Mesothelial cell of epicardium (in vitro differentiated cells): Measurements from ENCODE around the gene ENOSF1. TPM values are rescaled to one million over a fixed set of nuclear protein-coding genes. Genes with fewer than 3 reads are reported as not detected.

Source experiments
- DNase-seq, 2 experiments: peaks; one replicate each; pipeline ENCODE4 v3.0.0; 2021; ENCODE audit warnings: low spot score in 2 of 2; ENCODE audit not compliant: unreplicated experiment in 2 of 2
- H3K27ac Mint-ChIP-seq: 2 replicates; pipeline ENCODE4 v1.8.0; 2021; ENCODE audit warnings: mixed read lengths
- H3K27me3 Mint-ChIP-seq: 2 replicates; pipeline ENCODE4 v1.8.0; 2021; ENCODE audit warnings: low read depth, mixed read lengths
- H3K36me3 Mint-ChIP-seq: 2 replicates; pipeline ENCODE4 v1.8.0; 2021; ENCODE audit warnings: mixed read lengths
- H3K4me1 Mint-ChIP-seq: 2 replicates; pipeline ENCODE4 v1.8.0; 2021; ENCODE audit warnings: mixed read lengths
- H3K4me3 Mint-ChIP-seq: 2 replicates; pipeline ENCODE4 v1.8.0; 2021; ENCODE audit warnings: mild to moderate bottlenecking, moderate library complexity, mixed read lengths
- H3K9me3 Mint-ChIP-seq: 2 replicates; pipeline ENCODE4 v1.8.0; 2021; ENCODE audit warnings: mixed read lengths
- total RNA-seq: library from RNA; stranded (reverse); gene quantifications from 3 replicates; pipeline ENCODE4 v1.2.1, GENCODE V29; 2021
- TF ChIP-seq, protein P1 (sequence below): fragments of 200-600 bp; sonication (generic); IDR thresholded peaks from one replicate; pipeline ENCODE4 v1.5.0; 2021; ENCODE audit warnings: antibody characterized with exemption; ENCODE audit not compliant: unreplicated experiment

The ENOSF1 gene
- total RNA-seq, 1 donor from 2014 or later, result 77.1 TPM

DNA sequence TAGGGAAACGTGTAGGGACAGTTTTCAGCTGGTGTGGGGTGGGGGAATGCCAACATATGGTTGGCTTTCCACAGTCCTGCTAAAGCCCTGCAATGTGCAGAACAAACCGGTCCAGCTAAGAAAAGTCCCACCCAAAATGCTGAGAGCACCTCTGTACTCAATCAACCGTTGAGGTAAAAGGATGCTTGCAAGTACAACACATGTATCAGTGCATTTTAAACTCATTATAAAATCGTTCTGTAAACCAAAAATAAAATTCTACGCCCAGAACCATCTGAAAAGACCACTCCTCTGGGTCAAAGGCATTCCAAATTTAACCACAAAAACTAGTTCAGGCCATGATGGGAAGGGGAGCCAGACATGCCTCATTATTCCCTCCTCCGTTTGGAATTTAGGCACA lies 57.0 kb downstream of the ENOSF1 start:
- Mint-ChIP-seq H3K27ac (no peak overlapping the region), H3K4me1 (peaks cover 16% of the 10 kb centered on the region), H3K9me3 (peaks cover 4% of the 10 kb centered on the region), H3K36me3 (peaks cover 5% of the 10 kb centered on the region), H3K4me3 (peak overlapping the region; percentile 45), H3K27me3 (no peaks in the 10 kb centered on the region)
- TF ChIP-seq, protein P1, sequence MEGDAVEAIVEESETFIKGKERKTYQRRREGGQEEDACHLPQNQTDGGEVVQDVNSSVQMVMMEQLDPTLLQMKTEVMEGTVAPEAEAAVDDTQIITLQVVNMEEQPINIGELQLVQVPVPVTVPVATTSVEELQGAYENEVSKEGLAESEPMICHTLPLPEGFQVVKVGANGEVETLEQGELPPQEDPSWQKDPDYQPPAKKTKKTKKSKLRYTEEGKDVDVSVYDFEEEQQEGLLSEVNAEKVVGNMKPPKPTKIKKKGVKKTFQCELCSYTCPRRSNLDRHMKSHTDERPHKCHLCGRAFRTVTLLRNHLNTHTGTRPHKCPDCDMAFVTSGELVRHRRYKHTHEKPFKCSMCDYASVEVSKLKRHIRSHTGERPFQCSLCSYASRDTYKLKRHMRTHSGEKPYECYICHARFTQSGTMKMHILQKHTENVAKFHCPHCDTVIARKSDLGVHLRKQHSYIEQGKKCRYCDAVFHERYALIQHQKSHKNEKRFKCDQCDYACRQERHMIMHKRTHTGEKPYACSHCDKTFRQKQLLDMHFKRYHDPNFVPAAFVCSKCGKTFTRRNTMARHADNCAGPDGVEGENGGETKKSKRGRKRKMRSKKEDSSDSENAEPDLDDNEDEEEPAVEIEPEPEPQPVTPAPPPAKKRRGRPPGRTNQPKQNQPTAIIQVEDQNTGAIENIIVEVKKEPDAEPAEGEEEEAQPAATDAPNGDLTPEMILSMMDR, result no peak
- DNase-seq, result no peak

DNA sequence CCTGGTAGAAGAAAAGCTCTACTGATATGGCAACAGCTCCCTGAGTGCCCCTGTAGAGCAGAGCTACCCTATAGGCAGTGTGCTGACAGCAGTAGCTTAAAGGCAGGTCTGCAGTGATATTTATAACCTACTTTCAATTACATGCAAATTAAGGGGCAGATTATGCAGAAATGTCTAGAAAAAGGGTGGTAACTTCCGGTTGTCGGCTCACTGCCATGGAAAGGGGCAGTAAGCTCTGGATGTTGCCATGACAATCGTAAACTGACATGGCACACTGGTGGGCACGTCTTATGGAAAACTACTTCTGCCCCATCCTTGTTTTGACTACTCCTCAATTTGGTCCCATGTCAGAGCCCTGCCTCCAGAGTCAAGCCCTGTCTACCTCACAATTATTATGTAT lies 57.8 kb downstream of the ENOSF1 start:
- peaks cover 3% of the 10 kb centered on the region for H3K36me3 Mint-ChIP-seq
- no peak overlapping the region for H3K27ac Mint-ChIP-seq
- peaks cover 4% of the 10 kb centered on the region for H3K9me3 Mint-ChIP-seq
- H3K4me1 Mint-ChIP-seq, result peaks cover 16% of the 10 kb centered on the region
- TF ChIP-seq, protein P1, result no peak
- DNase-seq, result no peak
- H3K27me3 Mint-ChIP-seq, result no peaks in the 10 kb centered on the region
- no peak overlapping the region for H3K4me3 Mint-ChIP-seq

DNA sequence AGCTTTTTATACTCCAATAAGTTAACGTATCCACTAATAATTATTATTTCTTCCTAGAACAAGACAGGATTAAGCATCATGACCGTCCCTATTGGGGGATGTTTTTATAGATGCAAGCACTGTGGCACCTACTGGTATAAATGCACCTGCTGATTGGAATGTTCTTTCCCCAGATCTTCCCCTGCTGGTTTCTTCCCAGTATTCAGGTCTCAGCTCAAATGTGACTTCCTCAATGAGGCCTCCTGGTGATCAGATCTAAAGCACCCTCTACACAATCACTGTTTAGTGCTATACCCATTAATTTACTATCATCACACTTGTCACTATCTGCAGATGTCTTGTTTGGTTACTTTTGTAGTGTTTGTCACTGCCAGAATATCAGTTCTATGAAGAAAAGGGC lies 58.9 kb downstream of the ENOSF1 start:
- TF ChIP-seq, protein P1, result no peak
- H3K9me3 Mint-ChIP-seq, result peaks cover 4% of the 10 kb centered on the region

DNA sequence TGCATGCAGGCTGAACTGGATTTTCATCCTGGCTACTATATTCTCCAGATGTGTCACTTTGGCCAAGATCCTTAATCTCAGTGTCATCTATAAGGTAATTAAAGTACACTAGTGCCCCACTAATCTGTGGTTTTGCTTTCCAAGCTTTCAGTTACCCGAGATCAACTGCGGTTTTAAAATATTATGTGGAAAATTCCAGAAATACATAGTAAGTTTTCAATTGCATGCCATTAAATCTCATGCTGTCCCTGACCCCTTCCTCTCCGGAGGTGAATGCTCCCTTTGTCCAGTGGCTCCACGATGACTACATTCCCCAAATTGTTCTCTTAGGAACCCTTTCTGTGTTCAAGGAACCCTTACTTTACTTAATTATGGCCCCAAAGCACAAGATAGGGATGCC lies 60.3 kb downstream of the ENOSF1 start:
- Mint-ChIP-seq H3K9me3 (peaks cover 4% of the 10 kb centered on the region), H3K4me1 (peaks cover 3% of the 10 kb centered on the region), H3K4me3 (no peak overlapping the region), H3K27ac (no peak overlapping the region), H3K36me3 (peaks cover 9% of the 10 kb centered on the region), H3K27me3 (no peaks in the 10 kb centered on the region)
- DNase-seq, result no peak
- TF ChIP-seq, protein P1, result no peak

More for the DNA sequence above, 58.9 kb downstream of the ENOSF1 start:
- H3K36me3 Mint-ChIP-seq, result peaks cover 3% of the 10 kb centered on the region
- no peak for DNase-seq
- no peak overlapping the region for H3K4me3 Mint-ChIP-seq
- no peak overlapping the region for H3K27ac Mint-ChIP-seq
- H3K4me1 Mint-ChIP-seq, result peaks cover 6% of the 10 kb centered on the region
- no peaks in the 10 kb centered on the region for H3K27me3 Mint-ChIP-seq

DNA sequence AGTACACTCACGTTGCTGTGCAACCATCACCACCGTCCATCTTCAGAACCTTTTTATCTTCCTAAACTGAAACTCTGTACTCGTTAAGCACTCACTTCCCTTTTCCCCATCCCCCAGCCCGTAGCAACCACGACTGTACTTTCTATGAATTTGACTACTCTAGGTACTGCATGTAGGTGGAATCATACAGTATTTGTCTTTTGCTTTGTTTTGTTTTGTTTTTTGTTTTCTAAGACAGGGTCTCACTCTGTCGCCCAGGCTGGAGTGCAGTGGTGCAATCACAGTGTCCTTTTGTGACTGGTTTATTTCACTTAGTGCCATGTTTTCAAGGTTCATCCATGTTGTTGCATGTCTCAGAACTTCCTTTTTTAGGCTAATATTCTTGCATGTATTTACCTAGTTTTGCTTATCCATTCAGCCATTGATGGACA lies 62.0 kb downstream of the ENOSF1 start:
- Mint-ChIP-seq H3K27ac (no peak overlapping the region), H3K27me3 (no peaks in the 10 kb centered on the region), H3K36me3 (peaks cover 12% of the 10 kb centered on the region), H3K4me3 (no peak overlapping the region), H3K4me1 (no peaks in the 10 kb centered on the region), H3K9me3 (peaks cover 1% of the 10 kb centered on the region)
- TF ChIP-seq, protein P1, result no peak
- no peak for DNase-seq

DNA sequence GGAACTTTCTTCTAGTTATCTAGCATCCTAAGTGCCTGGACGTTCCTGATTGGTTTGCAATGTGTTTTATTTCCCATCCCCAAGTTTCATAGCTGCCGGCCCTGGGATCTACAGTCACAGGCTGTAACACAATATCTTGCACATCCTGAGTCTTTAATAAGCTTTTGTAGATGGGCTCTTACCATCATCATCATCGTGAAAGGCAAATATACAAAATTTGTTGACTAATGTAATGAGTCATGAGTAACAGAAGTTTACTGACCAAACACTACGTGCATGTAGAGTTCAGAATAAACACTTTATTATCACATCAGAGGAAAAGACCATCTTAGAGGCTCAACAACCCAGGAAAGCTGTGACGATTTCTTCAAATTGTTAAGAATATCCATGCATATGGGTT lies 63.1 kb downstream of the ENOSF1 start:
- H3K36me3 Mint-ChIP-seq, result peaks cover 20% of the 10 kb centered on the region
- TF ChIP-seq, protein P1, result no peak
- H3K27me3 Mint-ChIP-seq, result no peaks in the 10 kb centered on the region
- no peaks in the 10 kb centered on the region for H3K9me3 Mint-ChIP-seq
- H3K4me1 Mint-ChIP-seq, result no peaks in the 10 kb centered on the region
- DNase-seq, result no peak
- no peak overlapping the region for H3K27ac Mint-ChIP-seq
- H3K4me3 Mint-ChIP-seq, result no peak overlapping the region
